OCI-LY3 (cell line): ENCODE data around the gene VMP1.
"Not testable (repeated sequence)": the region's sequence is repeated elsewhere in the genome, so short reads cannot be mapped to it uniquely, and the experiment has no call there.

Source experiments
- H2AFZ ChIP-seq: fragments of 200-600, 300-600 bp; shearing (Covaris generic); 2 replicates; pipeline ENCODE4 v1.6.0; 2014; ENCODE audit warnings: antibody characterized with exemption, low read depth, low read length
- H3K27ac ChIP-seq: fragments of 200-600, 300-600 bp; sonication (generic); 2 replicates; pipeline ENCODE4 v1.5.1; 2014; ENCODE audit warnings: mild to moderate bottlenecking, low read length, moderate library complexity, mixed read lengths
- H3K27me3 ChIP-seq: fragments of 200-600, 300-600 bp; sonication (generic); 2 replicates; pipeline ENCODE4 v1.6.1; 2014; ENCODE audit warnings: low read depth, low read length, mixed read lengths
- H3K36me3 ChIP-seq: fragments of 200-600, 300-600 bp; sonication (generic); replicated peaks from 2 replicates; pipeline ENCODE3; 2014; ENCODE audit warnings: low read depth, low read length, mixed read lengths
- H3K4me1 ChIP-seq: fragments of 300-600, 200-600 bp; sonication (generic); 2 replicates; pipeline ENCODE4 v1.6.1; 2014; ENCODE audit warnings: low read length, mixed read lengths
- H3K4me2 ChIP-seq: fragments of 200-600, 300-600 bp; sonication (generic); 2 replicates; pipeline ENCODE4 v1.6.1; 2014; ENCODE audit warnings: low read length, mixed read lengths
- H3K4me3 ChIP-seq: fragments of 300-600, 200-600 bp; sonication (generic); 2 replicates; pipeline ENCODE4 v1.5.1; 2014; ENCODE audit warnings: antibody characterized with exemption, mild to moderate bottlenecking, low read length, moderate library complexity
- H3K79me2 ChIP-seq: fragments of 300-600, 200-600 bp; shearing (Covaris generic); 2 replicates; pipeline ENCODE4 v1.6.1; 2014; ENCODE audit warnings: mild to moderate bottlenecking, low read length, mixed read lengths
- H3K9ac ChIP-seq: fragments of 300-600, 200-600 bp; shearing (Covaris generic); 2 replicates; pipeline ENCODE4 v1.6.0; 2014; ENCODE audit warnings: mild to moderate bottlenecking, low read length, moderate library complexity
- H3K9me3 ChIP-seq: fragments of 200-600, 300-600 bp; shearing (Covaris generic); 2 replicates; pipeline ENCODE4 v1.6.1; 2014; ENCODE audit warnings: low read length, mixed read lengths; ENCODE audit not compliant: insufficient read depth
- H4K20me1 ChIP-seq: fragments of 200-600, 300-600 bp; sonication (generic); 2 replicates; pipeline ENCODE4 v1.6.1; 2016; ENCODE audit warnings: low read length, mixed read lengths; ENCODE audit not compliant: insufficient read depth
- CTCF ChIP-seq: fragments of 200-600, 300-600 bp; sonication (generic); IDR thresholded peaks from 2 replicates; pipeline ENCODE4 v1.5.1; 2014; ENCODE audit warnings: antibody characterized with exemption, low read length, low read depth
- EZH2phosphoT487 ChIP-seq: fragments of 200-600 bp; shearing (Covaris generic); IDR thresholded peaks from 2 replicates; pipeline ENCODE4 v1.6.1; 2018; ENCODE audit warnings: antibody characterized with exemption, mixed run types, low read depth

Gene VMP1

GRCh38 chr17:59851439-59852375 is 144.3 kb downstream of the VMP1 start:
- no peak overlapping the region for H3K27ac ChIP-seq
- H3K9ac ChIP-seq, result no peak overlapping the region
- no peaks in the 10 kb centered on the region for H3K27me3 ChIP-seq
- no peaks in the 10 kb centered on the region for H3K9me3 ChIP-seq
- H3K4me3 ChIP-seq, result no peak overlapping the region
- H3K79me2 ChIP-seq, result no peaks in the 10 kb centered on the region
- no peak overlapping the region for H3K4me2 ChIP-seq
- H2AFZ ChIP-seq, result no peak overlapping the region
- H4K20me1 ChIP-seq, result no peaks in the 10 kb centered on the region
- peaks cover 53% of the 10 kb centered on the region for H3K4me1 ChIP-seq
- no peaks in the 10 kb centered on the region for H3K36me3 ChIP-seq
- TF ChIP-seq EZH2phosphoT487, result no peak
- no peak for TF ChIP-seq CTCF

- H3K4me3 ChIP-seq, result peak overlapping the region; percentile 55
- not testable (repeated sequence) for H3K9me3 ChIP-seq, H3K79me2 ChIP-seq, H4K20me1 ChIP-seq, H3K36me3 ChIP-seq, H3K27me3 ChIP-seq
- peak overlapping the region; percentile 83; the same call in 1 of the 2 replicates for H2AFZ ChIP-seq
- H3K9ac ChIP-seq, result peak overlapping the region; percentile 24; the same call in 1 of the 2 replicates
- H3K27ac ChIP-seq, result peak overlapping the region; percentile 44
- peaks cover 42% of the 10 kb centered on the region for H3K4me1 ChIP-seq
- H3K4me2 ChIP-seq, result peak overlapping the region; percentile 53
These were observed 145.4 kb downstream of the VMP1 start for GRCh38 chr17:59852847-59853167.

GRCh38 chr17:59853168-59853918 is 145.9 kb downstream of the VMP1 start:
- Histone ChIP-seq H3K27me3 (no peaks in the 10 kb centered on the region), H3K4me2 (peak overlapping the region; percentile 53), H3K9me3 (no peaks in the 10 kb centered on the region), H3K79me2 (no peaks in the 10 kb centered on the region), H3K9ac (peak overlapping the region; percentile 24; the same call in 1 of the 2 replicates), H3K4me3 (peak overlapping the region; percentile 55), H4K20me1 (no peaks in the 10 kb centered on the region), H3K4me1 (peaks cover 37% of the 10 kb centered on the region), H2AFZ (peak overlapping the region; percentile 83; the same call in 1 of the 2 replicates), H3K27ac (peak overlapping the region; percentile 44), H3K36me3 (no peaks in the 10 kb centered on the region)
- TF ChIP-seq CTCF, result peak; percentile 72
- no peak for TF ChIP-seq EZH2phosphoT487

GRCh38 chr17:59853919-59854729 is 146.7 kb downstream of the VMP1 start:
- H2AFZ ChIP-seq, H3K4me2 ChIP-seq, H3K27ac ChIP-seq, H3K79me2 ChIP-seq, H4K20me1 ChIP-seq, H3K27me3 ChIP-seq, H3K9ac ChIP-seq, H3K36me3 ChIP-seq, H3K4me3 ChIP-seq, H3K9me3 ChIP-seq: not testable (repeated sequence)
- peaks cover 29% of the 10 kb centered on the region for H3K4me1 ChIP-seq
